DMS53 treated with DMSO at 0.1 percent for 48 hours (cell line): ENCODE results near the gene RAB6A.
"Not testable (repeated sequence)": the region's sequence is repeated elsewhere in the genome, so short reads cannot be mapped to it uniquely, and the experiment has no call there.

Source experiments
- DNase-seq: peaks from one replicate; lab custom pipeline; 2025; ENCODE audit not compliant: unreplicated experiment; lab: John Stamatoyannopoulos, UW

Gene RAB6A

GRCh38 chr11:73729594-73730206, 31.2 kb downstream of the RAB6A start:
- no peak for DNase-seq

GRCh38 chr11:73728000-73728399, 32.9 kb downstream of the RAB6A start:
- no peak for DNase-seq

DNA sequence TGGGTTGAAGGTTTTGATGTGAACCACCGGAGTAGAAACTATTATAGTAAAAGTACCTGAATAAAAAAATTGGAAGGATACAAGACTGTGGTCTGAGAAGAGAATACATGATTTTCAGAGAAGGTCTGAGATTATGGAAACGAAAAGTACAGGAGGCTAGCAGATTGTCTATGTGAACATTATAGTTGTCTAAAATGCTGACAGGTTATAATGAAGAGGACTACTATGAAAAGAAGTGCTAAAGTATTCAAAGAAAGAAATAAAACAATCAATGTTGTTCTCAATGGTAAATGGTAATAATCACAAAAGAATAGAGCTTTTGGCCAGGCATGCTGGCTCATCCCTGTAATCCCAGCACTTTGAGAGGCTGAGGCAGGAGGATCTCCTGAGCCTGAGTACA, 34.0 kb downstream of the RAB6A start:
- no peak for DNase-seq

GRCh38 chr11:73717136-73717535, 43.7 kb downstream of the RAB6A start:
- DNase-seq: no peak

GRCh38 chr11:73716153-73717056, 44.5 kb downstream of the RAB6A start:
- DNase-seq: peak; percentile 42

GRCh38 chr11:73715541-73715940, 45.3 kb downstream of the RAB6A start:
- no peak for DNase-seq

DNA sequence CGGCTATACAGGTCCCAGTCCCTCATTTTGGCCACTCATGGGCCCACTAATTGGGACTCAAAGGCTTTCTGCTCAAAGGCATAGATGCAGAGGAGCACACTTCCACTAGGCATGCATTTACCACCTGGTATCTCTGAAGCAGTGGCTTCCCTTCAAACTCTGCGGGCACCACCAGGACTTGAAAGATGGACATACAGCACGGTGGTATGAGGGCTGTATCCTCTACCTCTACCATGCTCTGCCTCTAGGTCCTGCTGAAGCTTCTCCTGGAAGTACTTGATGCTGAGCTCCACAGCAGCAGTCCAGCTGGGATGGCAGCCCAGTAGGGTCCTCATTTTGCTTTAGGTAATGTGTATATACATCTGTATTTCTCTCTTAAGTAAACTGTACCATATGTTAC, 49.9 kb downstream of the RAB6A start:
- DNase-seq: no peak

DNA sequence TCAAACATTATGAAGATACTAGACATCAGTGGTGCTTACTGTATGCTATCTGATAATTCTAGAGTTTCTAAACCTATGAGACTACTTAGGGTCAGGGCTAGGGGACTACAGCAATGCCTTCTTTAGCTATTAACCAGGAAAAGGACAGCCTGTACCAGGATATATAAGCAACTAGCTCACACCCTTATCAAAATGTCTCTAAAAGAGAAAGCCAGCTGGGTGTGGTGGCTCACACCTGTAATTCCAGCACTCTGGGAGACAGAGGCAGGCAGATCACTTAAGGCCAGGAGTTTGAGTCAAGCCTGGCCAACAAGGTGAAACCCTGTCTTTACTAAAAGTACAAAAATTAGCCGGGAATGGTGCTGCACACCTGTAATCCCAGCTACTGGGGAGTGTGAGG, 55.8 kb downstream of the RAB6A start:
- DNase-seq: no peak

- DNase-seq: no peak
Measured at GRCh38 chr11:73693899-73694525, 66.9 kb downstream of the RAB6A start.

DNA sequence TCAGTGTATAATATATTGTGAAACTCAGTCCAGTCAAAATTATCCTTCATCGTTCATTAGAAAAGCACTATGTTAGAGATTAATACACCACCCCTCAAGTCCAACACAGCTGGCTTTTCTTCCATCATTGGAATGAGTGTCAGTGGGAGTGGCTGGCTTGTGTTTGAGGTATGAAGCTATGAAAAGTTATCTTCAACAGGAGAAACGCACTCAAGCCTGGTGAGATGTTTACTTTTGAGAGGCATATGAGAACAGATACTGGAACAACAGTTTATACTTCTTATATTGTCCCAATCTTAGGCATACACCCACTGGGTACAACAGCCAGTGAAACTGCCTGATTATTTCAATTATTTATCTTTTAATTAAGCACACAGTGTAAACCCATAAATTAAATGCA, 80.2 kb downstream of the RAB6A start:
- no peak for DNase-seq

GRCh38 chr11:73676552-73676951, 84.3 kb downstream of the RAB6A start:
- not testable (repeated sequence) for DNase-seq

DNA sequence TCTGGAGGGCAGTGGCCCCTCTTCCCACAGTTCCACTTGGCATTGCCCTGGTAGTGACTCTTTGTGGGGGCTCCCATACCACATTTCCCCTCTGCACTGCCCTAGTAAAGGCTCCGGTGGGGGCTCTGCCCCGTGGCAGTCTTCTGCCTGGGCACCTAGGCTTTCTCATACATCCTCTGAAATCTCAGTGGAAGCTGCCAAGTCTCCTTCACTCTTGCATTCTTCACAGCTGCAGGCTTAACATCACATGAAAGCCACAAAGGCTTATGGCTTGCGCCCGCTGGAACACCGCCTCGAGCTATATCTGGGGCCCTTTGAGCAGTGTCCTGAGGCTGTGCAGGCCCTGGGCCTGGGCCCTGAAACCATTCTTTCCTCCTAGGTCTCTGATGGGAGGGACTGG, 89.2 kb downstream of the RAB6A start:
- no peak for DNase-seq

DNA sequence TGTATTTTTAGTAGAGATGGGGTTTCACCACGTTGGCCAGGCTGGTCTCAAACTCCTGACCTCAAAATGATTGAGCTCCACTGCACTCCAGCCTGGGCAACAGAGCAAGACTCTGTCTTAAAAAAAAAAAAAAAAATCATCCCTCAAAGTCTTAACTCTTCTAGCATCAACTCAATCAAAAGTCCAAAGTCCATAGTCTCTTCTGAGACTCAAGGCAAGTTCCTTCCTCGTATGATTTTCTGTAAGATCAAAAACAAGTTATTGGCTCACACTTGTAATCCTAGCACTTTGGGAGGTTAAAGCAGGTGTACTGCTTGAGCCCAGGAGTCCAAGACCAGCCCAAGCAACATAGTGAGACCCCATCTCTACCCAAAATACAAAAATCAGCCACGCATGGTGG, 90.1 kb downstream of the RAB6A start:
- no peak for DNase-seq

DNA sequence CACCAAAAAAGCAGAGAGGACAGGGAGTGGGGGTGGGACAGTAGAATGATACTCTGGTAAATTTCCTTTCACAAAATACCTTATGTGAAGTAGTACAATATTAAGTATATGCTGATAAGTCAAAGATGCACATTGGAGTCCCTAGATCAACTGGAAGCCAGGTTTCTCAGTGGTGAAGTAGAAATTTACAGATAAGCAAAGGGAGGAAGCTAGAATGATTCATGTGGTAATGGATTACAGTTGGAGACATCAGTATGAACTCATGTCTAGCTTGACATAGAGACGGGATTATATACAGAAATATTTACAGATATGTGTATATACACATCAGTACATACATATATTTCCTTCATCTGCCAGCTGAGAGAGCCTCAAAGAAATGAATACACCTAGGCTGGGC, 93.0 kb downstream of the RAB6A start:
- DNase-seq: no peak

DNA sequence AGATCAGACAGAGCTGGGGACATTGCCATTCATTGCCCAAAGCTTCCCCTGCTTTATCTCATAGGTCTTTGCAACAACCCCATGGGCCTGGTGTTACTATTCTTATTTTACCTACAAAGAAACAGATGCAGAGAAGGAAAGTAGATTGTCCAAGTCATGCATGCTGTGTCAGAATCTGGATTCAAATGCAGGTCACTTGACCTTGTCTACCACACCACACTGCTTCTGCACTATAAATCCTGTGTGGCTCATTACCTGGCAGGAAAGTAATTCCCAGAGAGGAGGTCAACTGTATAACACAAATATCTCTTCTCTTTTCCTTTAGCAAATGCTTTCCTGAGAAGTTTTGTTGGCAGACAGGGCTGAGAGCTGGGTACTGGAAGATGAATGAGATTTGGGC, 96.0 kb downstream of the RAB6A start:
- DNase-seq: no peak

GRCh38 chr11:73663604-73664495, 97.0 kb downstream of the RAB6A start:
- no peak for DNase-seq

DNA sequence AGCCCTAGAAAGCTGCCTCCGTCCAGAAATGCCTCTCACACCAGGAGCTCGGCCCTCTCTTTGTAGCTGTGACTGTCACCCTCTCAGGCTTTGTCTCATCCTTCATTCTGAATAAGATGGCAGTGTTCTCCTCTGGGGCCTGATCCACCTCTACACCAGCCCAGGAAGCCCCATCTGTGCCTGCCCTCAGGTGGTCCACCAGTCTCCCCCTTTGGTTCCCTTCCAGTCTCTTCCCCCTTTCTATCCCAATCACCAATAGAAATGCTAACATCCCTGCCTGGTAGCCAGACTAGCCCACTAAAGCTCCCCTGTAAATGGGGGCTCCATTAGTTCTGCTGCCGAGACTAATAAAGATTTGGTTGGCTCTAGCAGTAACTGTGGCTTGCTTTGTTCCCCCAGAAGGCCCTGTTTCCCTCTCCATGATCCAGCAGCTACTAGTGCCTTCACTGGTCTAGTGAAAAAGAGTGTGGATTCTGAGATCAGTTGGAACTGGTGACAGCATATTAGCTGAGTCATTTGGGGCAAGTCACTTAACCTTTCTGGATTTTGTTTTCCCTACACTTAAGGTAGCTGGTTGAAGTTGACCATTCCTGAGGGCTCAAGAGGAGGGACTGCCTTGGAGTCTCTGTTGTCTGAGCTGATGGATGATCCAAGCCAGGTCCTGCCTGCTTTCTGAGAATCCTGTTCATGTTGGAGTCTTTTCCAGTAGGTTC, 98.3 kb downstream of the RAB6A start:
- DNase-seq: peak; percentile 33

DNA sequence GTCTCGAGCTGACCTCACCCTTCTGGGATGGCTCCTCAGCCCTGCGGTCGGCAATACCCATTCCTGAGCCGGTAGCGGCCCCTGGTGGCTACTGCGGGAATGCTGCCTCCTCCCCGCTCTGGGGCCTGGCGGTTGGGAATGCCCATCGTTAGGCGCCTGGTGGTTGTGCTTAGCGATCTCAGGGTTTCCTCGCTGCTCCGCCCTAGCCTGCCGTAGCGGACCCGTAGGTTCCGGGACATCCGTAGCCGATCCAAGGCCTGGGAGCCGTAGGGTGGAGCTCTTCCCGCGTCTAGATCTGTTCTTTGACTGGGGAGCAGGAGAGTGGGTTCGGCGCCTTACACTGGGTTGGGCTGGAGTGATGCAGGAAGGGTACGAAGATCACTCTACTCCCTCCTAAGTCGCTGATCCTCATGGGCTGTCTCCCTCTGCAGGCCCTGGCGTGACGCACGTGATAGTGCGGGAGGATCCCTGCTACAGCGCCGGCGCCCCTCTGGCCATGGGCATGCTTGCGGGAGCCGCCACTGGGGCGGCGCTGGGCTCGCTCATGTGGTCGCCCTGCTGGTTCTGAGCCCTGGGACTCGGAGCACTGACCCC, 99.7 kb downstream of the RAB6A start:
- DNase-seq: peak; percentile 81

DNA sequence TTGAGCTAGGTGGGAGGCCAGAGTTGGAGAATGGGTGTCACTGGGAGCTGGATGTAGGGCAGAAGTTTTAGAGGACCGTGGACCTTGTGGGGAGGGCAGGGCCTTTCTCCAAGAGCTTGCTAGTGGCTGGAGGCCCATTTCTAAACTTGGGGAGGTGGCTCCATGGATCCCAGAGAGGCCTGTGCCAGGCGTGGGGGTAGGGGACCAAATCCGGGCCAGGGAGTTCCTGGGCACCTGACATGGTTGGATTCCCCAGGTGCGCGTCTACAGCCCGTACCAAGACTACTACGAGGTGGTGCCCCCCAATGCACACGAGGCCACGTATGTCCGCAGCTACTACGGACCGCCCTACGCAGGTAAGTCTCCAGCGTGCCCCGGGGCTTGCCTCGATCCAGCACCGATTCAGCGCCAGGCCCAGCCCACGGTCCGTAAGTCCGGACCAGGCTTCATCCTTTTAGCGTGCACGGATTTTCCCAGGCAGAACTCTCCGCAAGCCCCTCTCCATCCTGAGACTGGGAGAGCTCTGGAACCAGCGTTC, 100.3 kb downstream of the RAB6A start:
- DNase-seq: no peak

DNA sequence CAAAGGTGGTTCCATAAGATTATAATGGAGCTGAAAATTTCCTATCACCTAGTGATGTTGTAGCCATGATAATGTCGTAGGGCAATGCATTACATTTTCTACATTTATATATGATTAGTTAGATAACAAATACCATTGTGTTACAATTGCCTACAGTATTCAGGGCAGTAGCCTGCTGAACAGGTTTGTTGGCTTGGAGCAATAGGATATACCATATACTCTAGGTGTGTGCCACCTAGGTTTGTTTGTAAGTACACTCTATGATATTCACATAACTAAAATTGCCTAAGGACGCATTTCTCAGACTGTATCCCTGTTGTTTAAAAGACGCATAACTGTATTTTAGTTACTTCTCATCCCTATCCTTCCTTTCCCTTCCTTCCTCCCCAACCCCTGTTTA, 100.9 kb downstream of the RAB6A start:
- DNase-seq: peak; percentile 36
